Psoas muscle (tissue), 8 donors: ENCODE data around the gene PRCC. TPM values are rescaled to one million over a fixed set of nuclear protein-coding genes. Genes with fewer than 3 reads are reported as not detected.

Source experiments
- ATAC-seq, 4 donors: fragments of 200-7000 bp; cut with Tn5 transposase; one replicate each; pipeline ENCODE4 v1.9.1; 2020; ENCODE audit warnings: moderate library complexity in 3 of 4, mild to moderate bottlenecking in 2 of 4
- DNase-seq, 2 donors: peaks; one replicate each; pipeline ENCODE4 v3.0.0-alpha.2; 2020
- H3K27ac ChIP-seq: fragments of 200-600 bp; one replicate; pipeline ENCODE4 v1.8.0; 2022
- H3K27me3 ChIP-seq, 3 donors: fragments of 200-600 bp in 1 of 3; one replicate each; pipeline versions ENCODE4 v1.6.1 to v1.8.0; 2013 to 2022; ENCODE audit warnings: low read length in 2 of 3, mild to moderate bottlenecking in 2 of 3, moderate library complexity in 1 of 3; ENCODE audit not compliant: insufficient read depth in 3 of 3
- H3K36me3 ChIP-seq, 2 donors: fragments of 200-600 bp in 1 of 2; one replicate each; pipeline versions ENCODE4 v1.6.1 to v1.8.0; 2013 to 2022; ENCODE audit warnings: low read depth in 1 of 2, mild to moderate bottlenecking in 1 of 2, moderate library complexity in 1 of 2; ENCODE audit not compliant: insufficient read depth in 1 of 2
- H3K4me1 ChIP-seq: fragments of 200-600 bp; one replicate; pipeline ENCODE4 v1.8.0; 2022
- H3K4me3 ChIP-seq: fragments of 200-600 bp; one replicate; pipeline ENCODE4 v1.8.0; 2022; ENCODE audit warnings: mild to moderate bottlenecking
- H3K9me3 ChIP-seq: fragments of 200-600 bp; one replicate; pipeline ENCODE4 v1.8.0; 2022
- CTCF ChIP-seq: fragments of 200-600 bp; IDR thresholded peaks from one replicate; pipeline ENCODE4 v1.8.0; 2022; ENCODE audit warnings: antibody characterized with exemption
- WGBS, 3 donors: extraction: QIAGEN DNeasy Blood & Tissue Kit; methylation state at CpG; one replicate each; pipeline versions ENCODE4 v1.1.6 to v1.1.7; 2013; 5-methylcytosine and 5-hydroxymethylcytosine counted together
- intact Hi-C, 2 donors: fragments of 100-400 bp; cut with DNase I; formaldehyde crosslinking; loops; one replicate each; pipeline versions ENCODE4 v1.11.0 to v1.14.2; 2022
- polyA plus RNA-seq, 3 donors: library from polyadenylated mRNA; stranded (reverse); fragments of 200-250 nt; gene quantifications; one replicate each; pipeline ENCODE4 v1.2.3, GENCODE V29; 2013
- total RNA-seq, 4 donors: library from RNA; stranded (reverse); fragmentation: NEBNext Ultra II Directional in 2 of 4; extraction: Animal tissue kit (Norgen Biotek cat#: 25700) in 2 of 4; gene quantifications; one replicate each; pipeline versions ENCODE4 v1.2.1 to v1.2.4, GENCODE V29; 2021 to 2023
- donor health status: healthy with polysubstance abuse.
- donor health status: DM: no; HTN: no; CAD: no; lungs with moderate emphysema.
- donor health status: Bipolar disorder and iron deficiency.
- donor health status: healthy.
- donor health status: DM: yes; HTN: yes; CAD: no.
- donor health status: DM: no; HTN: no; CAD: no.
- donor health status: DM: no; HTN: no; CAD: no.
- donor health status: DM: yes; HTN: yes; CAD: no.

Gene PRCC
- total and polyA plus RNA-seq, 7 donors, result 43.7 to 107 (median 68.8) TPM

DNA sequence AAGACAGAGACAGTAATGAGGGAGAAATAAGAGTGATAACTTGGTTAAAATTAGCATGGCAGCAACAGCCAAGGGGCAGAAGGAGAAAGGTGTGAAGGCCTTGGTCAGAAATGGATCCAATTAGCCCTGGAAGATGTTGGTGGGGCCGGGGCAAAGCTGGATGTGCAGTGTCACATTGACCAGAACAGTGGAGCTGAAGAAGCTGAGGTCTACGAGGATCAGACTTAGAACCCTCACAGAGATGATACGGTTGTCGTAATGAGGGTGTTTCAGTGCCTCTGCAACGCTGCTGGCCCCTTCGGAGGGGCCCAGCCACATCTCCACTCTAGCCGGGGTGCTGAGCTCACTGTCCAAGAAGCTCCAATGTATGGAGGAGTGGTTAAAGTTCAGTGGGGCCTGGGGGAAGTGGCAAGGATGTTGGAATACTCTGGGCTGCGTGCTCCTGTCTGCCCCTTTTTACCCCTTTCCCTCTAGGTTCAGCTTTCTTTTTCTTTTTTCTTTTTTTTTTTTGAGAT lies 35.1 kb downstream of the PRCC start:
- intact Hi-C loops, result no loop called here
- ATAC-seq, result no peak
- no peak for DNase-seq
- Histone ChIP-seq H3K4me3 (no peak overlapping the region), H3K4me1 (peaks cover 53% of the 10 kb centered on the region), H3K36me3 (peaks cover 4 to 38% of the 10 kb centered on the region in 2 donors), H3K9me3 (no peaks in the 10 kb centered on the region), H3K27me3 (no peaks in the 10 kb centered on the region), H3K27ac (no peak overlapping the region)
- 89 to 91% (median 90%) methylated on average over 8 of the region's 8 CpGs for WGBS, 3 donors
- TF ChIP-seq CTCF, result no peak

GRCh38 chr1:156803086-156803851 lies 35.9 kb downstream of the PRCC start:
- WGBS, 3 donors, result 71 to 77% (median 73%) methylated on average over 13 of the region's 13 CpGs

GRCh38 chr1:156804026-156804425 lies 36.7 kb downstream of the PRCC start:
- 63 to 77% (median 75%) methylated on average over 3 of the region's 3 CpGs for WGBS, 3 donors
- no peak for DNase-seq
- Histone ChIP-seq H3K9me3 (no peaks in the 10 kb centered on the region), H3K27me3 (no peaks in the 10 kb centered on the region), H3K36me3 (peaks cover 4 to 22% of the 10 kb centered on the region in 2 donors), H3K27ac (no peak overlapping the region), H3K4me1 (peaks cover 53% of the 10 kb centered on the region), H3K4me3 (no peak overlapping the region)
- no peak for TF ChIP-seq CTCF
- no peak for ATAC-seq
- intact Hi-C loops, result loop anchor here in 1 of 2 donors (2.0 kb wide), 1 partner anchor 29 kb away; no protein-coding TSS in a partner anchor

More at GRCh38 chr1:156803086-156803851, 35.9 kb downstream of the PRCC start:
- ATAC-seq, result no peak
- intact Hi-C loops, result no loop called here
- H3K36me3 ChIP-seq, result peaks cover 4 to 30% of the 10 kb centered on the region in 2 donors
- DNase-seq, result no peak
- H3K4me3 ChIP-seq, result no peak overlapping the region
- H3K4me1 ChIP-seq, result peaks cover 53% of the 10 kb centered on the region
- no peak for TF ChIP-seq CTCF
- no peaks in the 10 kb centered on the region for H3K9me3 ChIP-seq
- no peaks in the 10 kb centered on the region for H3K27me3 ChIP-seq
- H3K27ac ChIP-seq, result no peak overlapping the region

DNA sequence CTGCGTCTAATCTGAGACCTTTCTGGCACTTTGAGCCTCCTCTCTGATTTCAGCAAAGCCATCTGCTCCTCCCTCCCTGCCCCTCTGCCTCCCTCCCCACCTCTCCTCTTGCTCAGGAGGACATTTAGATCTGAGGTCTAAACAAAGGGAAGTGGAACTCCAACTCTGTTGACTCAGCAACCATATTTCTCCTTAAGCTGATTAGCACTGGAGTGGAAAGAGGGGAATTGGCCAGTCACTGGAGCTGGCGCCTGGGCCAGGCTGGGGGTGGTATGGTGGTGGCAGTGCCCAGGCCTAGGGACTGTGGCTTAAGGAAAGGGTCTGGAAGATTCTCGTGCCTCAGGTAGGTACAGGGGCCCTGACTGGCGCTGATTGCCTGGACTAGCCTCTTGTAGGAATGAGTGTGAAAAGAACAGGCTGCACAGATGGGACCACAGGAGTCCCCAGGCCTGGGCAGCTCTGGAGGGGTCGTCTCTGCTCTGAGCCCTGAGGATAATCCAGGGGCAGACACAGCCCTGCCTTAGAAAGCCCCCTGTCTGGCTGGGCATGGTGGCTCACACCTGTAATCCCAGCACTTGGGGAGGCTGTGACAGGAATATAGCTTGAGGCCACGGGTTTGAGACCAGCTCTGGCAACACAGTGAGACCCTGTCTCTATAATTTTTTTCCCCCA lies 37.4 kb downstream of the PRCC start:
- H3K27me3 ChIP-seq, result no peaks in the 10 kb centered on the region
- ATAC-seq (peak; percentile 10 to 40 (median 29)), DNase-seq (no peak)
- TF ChIP-seq CTCF, result no peak
- no peak overlapping the region for H3K4me3 ChIP-seq
- WGBS, 3 donors, result 61 to 64% (median 62%) methylated on average over 6 of the region's 6 CpGs
- no peaks in the 10 kb centered on the region for H3K9me3 ChIP-seq
- peaks cover 53% of the 10 kb centered on the region for H3K4me1 ChIP-seq
- intact Hi-C loops, result loop anchor here in 1 of 2 donors (2.0 kb wide), 1 partner anchor 28 kb away; no protein-coding TSS in a partner anchor
- peaks cover 2 to 15% of the 10 kb centered on the region in 2 donors for H3K36me3 ChIP-seq
- peak overlapping the region; percentile 37 for H3K27ac ChIP-seq
